GM19463 (cell line): Measurements from ENCODE around the gene RTN1.

ENCODE experiments used
- ATAC-seq: cut with Tn5 transposase; IDR thresholded peaks from one replicate; pipeline ENCODE4 v1.9.1; 2021; ENCODE audit warnings: mild to moderate bottlenecking, moderate library complexity; ENCODE audit not compliant: unreplicated experiment

Gene RTN1

DNA sequence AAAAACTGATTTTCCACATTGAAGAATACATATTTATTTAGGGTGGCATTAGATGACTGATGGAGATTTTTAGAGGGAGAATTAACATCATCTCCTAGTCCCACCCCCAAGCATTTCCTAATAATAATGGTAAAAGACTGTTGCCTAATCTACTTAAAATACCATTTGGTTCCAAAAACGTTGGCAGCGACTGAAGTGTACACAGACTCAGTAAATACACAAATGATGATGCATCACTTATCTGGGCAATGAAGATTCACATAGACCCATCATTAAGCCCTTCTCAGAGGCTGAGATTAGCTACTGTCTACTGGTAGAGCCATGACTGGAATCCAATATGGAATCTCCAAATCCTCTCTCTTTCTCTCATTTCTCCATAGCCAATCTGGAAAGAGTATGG is 18.2 kb downstream of the RTN1 start:
- ATAC-seq = no peak

GRCh38 chr14:59850458-59850857 is 20.1 kb downstream of the RTN1 start:
- ATAC-seq = no peak

DNA sequence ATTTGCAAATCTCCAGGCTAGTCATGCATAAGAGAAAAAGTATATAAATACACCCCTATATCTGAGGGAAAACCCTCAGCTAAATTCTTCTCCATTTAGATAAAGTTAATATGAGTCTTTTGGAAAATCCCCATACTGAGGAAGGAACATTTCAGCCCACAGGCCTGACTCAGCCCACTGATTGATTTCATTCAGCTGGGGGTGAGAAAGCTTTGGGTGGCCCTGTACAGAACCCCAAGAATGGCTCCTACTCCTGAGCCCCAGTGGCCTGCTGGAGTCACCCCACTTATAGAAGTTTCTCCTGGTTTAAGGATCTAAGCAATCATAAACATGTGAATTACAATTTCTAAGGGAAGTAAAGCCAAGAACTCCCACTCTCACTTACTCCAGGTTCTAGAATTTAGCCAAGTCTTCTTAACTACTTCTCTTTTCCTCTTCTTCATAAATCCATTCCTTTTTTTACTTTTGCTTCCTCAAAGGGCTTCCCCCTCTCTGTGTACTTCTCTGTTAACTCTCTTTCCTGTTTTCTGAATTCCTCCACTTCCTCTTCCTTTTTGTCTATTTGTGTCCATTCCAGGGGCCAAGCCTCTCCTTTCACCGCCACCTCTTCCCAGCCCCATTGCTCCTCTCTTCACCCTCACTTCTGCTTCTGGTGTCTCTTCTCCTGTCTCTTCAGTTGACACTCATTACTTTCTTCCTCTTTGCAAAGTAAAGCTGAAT is 21.0 kb downstream of the RTN1 start:
- no peak for ATAC-seq

- ATAC-seq = no peak
Measured at GRCh38 chr14:59848671-59849070, 21.9 kb downstream of the RTN1 start.

DNA sequence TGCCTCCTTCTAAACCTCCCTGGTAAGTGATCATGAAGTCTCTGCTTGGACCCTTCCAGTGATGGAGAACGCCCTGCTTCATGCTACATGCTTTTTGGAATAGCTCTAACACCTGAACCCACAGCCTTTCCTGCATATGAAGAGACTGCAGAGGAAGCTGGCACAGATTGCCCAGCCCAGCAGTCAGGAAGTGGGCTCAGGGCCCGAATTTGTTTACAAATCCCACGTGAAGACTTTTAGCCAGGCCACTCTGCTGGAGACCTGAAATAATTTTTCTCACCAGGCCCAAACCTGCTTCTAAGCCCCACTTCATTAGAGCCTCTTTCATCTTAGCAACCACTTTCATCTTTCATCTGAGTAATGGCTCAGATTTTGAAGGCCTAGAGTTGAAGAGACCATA is 22.9 kb downstream of the RTN1 start:
- no peak for ATAC-seq

DNA sequence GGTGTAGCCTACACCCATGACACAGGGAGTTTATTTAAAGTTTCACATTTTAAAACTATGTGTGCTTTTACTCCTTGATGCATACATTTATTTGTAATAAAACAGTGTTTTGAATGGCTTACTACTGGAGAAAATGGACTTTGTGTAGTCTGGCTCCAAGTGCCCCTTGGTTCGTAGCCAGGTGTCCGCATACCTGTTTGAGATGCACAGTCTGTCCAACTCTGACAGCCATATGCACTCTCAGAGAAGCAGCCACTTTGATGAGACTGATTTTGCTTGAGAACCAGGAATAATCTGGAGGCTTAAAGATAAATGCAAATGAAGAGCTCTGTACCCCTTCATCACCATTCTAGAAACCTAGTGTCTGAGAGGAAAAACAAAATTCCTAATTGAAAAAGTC is 24.0 kb downstream of the RTN1 start:
- ATAC-seq = no peak

- ATAC-seq = no peak
Measured at GRCh38 chr14:59845245-59845644, 25.3 kb downstream of the RTN1 start.

GRCh38 chr14:59844186-59844812 is 26.3 kb downstream of the RTN1 start:
- ATAC-seq = no peak

- ATAC-seq = no peak
Measured at GRCh38 chr14:59836116-59836515, 34.5 kb downstream of the RTN1 start.

DNA sequence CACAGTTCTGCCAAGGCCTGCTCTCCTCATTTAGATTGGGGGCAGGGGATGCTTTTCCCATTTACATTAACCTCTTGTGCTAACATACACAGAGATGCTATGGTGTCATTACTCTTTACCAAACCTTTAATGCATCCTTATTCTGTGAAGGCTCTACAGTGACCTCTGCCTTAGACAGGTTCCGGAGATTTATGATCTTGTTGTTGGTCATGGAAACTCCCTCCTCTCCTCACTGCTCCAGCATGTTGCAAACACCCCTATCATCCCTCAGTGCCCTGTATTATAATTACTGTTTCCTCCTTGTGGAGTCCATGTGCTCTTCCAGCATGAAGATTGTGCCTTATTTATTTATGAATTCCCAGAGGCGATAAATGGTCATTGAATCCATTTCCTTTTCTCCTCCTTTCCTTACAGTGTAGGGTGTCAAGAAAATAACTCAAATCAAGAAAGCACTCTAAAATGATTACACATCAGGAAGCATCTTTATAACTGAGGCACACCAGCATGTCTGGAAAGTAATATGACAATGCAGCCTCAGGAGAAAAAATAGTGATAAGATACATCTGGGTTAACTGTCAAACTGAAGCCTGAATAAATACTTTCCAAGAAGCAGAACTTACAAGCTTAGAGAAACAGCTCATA is 37.8 kb downstream of the RTN1 start:
- ATAC-seq = no peak

DNA sequence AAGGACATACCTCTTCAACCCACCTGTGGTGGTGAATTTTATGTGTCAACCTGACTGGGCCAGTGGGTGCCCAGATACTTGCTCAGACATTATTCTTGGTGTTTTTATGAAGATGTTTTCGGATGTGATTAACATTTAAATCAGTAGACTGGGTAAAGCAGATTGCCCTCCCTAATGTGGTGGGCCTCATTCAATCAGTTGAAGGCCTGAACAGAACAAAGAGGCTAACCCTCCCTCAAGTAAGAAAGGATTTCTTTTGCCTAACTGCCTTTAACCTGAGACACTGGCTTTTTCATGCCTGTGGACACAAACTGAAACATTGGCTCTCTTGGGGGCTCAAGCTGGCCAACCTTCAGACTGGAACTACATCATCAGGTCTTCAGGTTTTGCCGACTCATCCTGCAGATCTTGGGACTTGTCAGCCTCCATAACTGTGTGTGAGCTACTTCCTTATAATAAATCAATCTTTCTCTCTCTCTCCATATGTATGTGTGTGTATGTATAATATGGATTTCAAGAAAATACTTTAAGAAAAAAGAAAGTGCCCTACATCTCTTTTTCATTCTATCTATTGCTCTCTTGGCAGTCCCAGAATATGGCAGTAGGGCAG is 39.4 kb downstream of the RTN1 start:
- ATAC-seq = no peak

GRCh38 chr14:59830338-59830734 is 40.2 kb downstream of the RTN1 start:
- no peak for ATAC-seq

DNA sequence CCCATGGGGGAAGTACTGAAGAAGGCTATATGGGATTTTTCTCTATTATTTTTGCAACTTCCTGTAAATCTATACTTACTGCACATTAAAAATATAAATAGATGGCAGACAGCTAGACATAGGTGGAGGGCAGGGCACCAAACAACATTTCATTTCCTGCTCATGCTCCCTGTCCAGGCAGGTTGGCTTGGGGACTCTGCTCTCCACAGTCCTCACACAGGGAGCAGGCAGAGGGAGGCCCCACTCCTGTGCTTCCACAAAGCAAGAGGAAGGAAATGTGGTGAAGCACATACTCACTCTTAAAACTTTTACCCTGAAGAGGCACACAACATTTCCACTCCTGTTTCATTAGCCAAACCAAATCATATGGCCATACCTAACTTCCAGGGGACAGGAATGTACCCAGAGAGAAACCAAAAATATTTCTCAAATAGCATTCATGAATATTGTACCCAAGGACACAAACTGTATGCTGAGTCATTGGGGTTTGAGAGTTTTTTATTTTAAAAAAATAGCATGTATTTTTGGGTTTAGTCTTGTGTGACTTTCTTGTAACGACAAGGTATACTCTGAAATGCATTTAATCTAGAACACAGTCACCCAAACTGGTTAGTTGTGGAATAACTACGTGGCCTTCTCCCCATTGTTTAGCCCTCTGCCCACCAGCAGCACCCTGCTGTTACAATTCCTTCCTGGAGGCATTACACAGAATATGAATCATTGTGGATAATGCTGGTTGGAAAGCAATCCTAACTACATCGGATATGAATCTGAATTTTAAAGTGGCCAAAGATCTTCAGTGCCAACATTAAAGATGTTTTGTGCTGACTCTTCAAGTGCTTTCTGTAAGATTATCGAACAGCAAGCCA is 40.9 kb downstream of the RTN1 start:
- ATAC-seq = no peak

- ATAC-seq = no peak
Measured at GRCh38 chr14:59828276-59828675, 42.3 kb downstream of the RTN1 start.

DNA sequence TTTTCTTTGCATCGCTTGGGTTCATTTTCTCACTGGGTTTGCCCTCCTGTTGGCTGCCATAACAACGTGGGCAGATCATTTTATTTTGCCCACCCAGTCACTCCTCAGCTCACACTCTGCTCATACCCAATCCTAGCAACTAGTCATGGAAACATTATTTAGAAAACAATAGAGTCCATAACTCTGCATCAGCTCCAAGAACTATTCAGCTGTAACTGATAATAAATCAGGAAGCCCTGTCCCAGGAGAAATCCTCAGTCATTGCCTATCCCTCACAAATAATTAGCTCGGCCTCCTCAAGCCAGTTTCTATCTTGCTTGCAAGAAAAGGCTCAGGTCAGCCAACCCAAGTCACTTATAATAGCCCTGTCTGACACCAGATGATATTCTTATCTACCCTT is 43.2 kb downstream of the RTN1 start:
- no peak for ATAC-seq

DNA sequence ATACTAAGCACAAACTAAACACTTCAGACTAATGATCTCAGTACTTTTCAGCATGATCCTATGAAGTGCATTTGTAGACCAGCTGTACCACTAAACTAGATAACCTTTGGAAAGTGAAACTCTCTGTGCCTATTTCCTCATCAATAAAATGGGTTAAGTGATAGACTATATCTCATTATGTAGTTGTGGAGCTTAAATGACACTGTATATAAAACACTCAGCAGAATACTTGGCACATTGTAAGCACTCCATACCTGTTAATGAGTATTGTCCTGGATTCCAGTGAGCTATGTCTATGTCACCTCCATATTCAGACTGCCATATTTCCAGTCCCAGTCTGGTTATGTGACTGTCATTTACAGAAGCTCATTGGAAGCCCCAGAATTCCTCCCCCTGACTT is 44.4 kb downstream of the RTN1 start:
- no peak for ATAC-seq

DNA sequence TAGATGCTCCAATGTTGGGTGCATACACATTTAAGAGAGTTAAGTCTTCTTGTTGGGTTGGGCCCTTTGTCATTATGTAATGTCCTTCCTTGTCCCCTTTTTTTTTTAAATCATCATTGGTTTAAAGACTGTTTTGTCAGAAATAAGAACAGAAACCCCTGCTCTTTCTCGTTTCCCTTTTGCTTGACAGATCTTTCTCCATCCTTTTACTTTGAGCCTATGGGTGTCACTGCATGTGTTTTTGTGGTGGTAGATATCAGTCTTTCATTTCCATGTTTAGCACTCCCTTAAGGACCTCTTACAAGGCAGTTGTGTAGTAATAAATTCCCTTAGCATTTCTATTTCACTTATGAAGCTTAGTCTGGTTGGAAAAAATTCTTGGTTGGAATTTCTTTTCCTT is 47.4 kb downstream of the RTN1 start:
- ATAC-seq = no peak

DNA sequence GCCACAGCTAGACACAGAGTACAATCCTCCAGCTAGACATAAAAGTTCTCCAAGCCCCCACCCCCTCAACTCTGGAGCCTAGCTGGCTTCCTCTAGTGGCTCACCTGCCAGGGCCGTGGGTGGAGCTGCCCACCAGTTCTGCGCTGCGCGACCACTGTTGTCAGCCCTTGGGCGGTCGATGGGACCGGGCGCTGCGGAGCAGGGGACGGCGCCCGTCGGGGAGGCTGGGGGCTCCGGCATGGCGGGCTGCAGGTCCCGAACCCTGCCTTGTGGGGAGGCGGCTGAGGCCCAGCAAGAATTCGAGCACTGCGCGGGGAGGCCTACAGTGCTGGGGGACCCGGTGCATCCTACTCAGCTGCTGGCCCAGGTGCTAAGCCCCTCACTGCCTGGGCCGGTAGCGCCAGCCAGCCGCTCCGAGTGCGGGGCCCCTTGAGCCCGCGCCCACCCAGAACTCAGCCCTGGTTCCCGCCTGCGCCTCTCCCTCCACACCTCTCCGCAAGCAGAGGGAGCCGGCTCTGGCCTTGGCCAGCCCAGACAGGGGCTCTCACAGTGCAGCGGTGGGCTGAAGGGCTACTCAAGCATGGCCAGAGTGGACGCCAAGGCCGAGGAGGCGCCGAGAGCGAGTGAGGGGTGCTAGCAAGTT is 51.0 kb downstream of the RTN1 start:
- ATAC-seq = no peak

DNA sequence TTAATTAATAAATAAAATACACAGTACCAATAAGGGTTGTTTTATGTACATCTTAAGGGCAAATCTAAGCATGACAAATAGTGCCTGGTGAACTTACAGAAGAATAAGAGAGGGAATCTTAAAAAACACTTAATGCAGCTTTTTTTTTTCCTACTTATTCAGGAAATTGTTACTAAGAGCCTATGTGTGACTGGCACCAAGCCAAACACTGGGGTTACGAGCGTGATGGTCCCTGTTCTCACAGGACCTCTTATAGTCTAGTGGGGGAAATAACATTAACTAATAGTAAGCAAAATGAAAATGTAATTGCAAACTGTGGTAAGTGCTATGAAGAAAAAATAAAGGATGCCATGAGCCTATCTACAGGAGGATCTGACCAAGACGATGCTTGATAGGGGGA is 53.6 kb downstream of the RTN1 start:
- ATAC-seq = no peak

DNA sequence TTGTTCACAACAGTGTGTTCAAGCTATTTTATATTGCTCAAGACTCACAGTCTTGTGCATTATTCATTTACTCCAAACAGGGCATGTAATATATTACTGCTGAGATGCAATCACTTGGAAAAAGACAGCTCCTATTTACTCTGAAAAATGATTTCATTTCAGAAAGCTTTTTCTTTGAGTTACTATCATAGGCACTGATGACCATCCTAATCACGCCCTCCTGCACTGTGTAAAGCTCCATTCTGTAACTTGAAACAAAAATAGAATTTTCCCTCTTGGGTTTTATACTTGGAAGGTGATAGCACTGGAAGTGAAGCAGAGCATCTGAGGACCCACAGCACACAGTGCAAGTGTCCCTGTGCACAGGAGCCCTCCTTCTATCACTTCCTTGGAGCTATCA is 55.6 kb downstream of the RTN1 start:
- no peak for ATAC-seq

GRCh38 chr14:59811815-59812214 is 58.8 kb downstream of the RTN1 start:
- no peak for ATAC-seq
